Stimulated activated CD4-positive, alpha-beta T cell treated with anti-CD3 and anti-CD28 coated beads, Interleukin-1b, Interleukin-23, amount 100 ng/mL, for 1 hour (primary cell): ENCODE measurements around the gene INSYN1.
"Not testable (repeated sequence)": the region's sequence is repeated elsewhere in the genome, so short reads cannot be mapped to it uniquely, and the experiment has no call there.

Experiments used
- DNase-seq, 2 donors: peaks; one replicate each; pipeline ENCODE4 v3.0.0-alpha.2; 2020; ENCODE audit warnings: low read depth in 2 of 2

The INSYN1 gene

DNA sequence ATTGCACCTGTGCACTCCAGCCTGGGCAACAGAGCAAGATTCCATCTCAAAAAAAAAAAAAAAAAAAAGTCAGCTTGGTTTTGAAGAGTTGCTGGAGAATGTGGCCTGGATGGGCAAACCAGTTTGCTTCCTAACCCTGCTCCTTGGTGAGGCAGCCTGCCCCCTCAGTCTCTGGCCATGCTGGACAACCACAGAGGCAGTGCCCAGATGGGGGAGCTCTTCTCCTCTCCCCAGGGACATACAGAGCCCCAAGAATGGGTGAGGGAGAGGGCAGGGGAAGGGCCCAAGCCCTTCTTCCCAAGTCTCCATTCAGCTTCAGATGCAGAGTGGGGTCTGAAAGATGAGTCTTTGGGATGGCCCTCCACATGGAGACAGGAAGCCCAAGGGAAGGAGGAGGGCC lies 41.0 kb downstream of the INSYN1 start:
- DNase-seq = no peak

DNA sequence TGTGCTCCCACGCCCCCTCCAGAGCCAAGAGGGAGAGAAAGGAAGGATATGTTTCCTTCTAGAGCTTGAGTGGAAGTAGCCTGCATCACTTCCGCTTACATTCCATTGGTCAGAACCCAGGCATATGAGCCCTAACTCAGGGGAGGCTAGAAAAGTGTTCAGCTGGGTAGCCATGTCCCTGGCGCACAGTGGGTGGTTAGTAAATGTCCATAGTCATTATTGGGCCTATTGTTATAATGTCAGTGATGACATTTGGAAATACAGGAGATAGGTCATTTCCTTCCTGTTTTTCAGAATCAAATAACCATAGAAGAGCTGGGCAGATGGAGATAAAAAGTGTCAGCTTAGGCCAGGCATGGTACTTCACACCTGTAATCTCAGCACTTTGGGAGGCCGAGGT lies 41.6 kb downstream of the INSYN1 start:
- DNase-seq = no peak

- DNase-seq = no peak
These were observed 42.8 kb downstream of the INSYN1 start for GRCh38 chr15:73710321-73710720.

- no peak for DNase-seq
These were observed 43.5 kb downstream of the INSYN1 start for GRCh38 chr15:73709686-73710085.

GRCh38 chr15:73709241-73709640 lies 43.9 kb downstream of the INSYN1 start:
- DNase-seq = no peak

GRCh38 chr15:73708691-73709090 lies 44.5 kb downstream of the INSYN1 start:
- DNase-seq = no peak

DNA sequence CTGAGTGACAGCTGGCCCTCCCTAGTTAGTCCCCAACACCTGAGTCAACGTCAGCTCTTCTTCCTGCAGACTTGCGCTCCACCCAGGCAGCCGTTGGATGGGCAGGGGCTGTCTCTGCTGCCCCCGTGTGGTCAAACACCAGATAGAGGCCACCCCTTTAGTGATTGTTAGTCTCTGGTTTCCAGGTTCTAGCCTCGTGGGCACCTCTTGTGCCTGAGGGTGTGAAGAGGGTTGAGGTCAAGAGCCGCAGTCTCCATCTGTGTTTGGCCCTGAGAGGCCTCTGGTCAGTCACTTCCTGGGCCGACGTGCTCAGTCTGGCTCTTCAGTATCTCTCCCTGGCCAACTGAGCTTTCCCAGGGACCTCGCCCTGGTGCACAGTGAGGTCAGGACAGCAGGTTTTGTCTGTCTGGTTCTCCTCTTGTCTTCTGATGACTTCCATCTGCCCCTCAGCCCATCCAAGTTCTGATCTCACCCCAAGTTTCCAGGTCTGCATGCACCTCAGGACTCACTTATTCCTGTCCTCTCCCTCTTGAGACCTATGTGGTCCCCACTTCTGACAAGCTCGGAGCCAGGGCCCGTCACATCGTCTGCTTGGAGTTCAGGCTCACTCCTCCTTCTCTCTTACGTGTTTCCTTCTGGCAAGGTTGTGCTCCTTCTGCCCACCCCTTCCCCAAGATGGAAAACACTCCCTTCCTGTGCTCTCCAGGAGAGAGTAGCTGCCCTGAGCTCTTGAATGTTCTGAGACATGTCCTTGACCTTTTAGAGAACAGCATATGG lies 48.1 kb downstream of the INSYN1 start:
- DNase-seq = peak; percentile 25 to 33

DNA sequence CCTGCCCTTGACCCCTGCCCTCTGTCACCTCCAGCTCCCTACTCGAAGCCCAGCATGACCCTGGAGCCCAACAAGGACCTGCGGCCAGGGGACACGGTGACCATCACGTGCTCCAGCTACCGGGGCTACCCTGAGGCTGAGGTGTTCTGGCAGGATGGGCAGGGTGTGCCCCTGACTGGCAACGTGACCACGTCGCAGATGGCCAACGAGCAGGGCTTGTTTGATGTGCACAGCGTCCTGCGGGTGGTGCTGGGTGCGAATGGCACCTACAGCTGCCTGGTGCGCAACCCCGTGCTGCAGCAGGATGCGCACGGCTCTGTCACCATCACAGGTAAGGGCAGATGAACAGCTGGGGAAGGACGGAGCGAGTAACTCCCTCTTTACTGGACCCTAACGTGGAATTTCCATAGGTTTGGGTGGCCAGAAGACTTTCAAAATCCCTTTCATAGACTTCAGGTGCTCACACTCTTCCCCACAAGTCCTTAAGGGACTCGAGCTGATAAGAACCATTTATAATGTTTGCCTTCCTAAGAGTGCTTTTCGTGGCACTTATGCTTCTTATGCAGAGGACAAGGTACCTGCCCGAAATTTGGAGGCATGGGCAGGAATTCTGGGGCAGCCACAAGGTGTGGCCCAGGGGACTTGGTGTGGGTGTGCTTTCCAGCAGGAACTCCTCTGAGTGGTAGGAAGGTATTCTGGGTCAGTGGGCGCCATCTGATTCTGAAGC lies 48.8 kb downstream of the INSYN1 start:
- not testable (repeated sequence) for DNase-seq

- not testable (repeated sequence) for DNase-seq
These were observed 49.5 kb downstream of the INSYN1 start for GRCh38 chr15:73703601-73704000.

DNA sequence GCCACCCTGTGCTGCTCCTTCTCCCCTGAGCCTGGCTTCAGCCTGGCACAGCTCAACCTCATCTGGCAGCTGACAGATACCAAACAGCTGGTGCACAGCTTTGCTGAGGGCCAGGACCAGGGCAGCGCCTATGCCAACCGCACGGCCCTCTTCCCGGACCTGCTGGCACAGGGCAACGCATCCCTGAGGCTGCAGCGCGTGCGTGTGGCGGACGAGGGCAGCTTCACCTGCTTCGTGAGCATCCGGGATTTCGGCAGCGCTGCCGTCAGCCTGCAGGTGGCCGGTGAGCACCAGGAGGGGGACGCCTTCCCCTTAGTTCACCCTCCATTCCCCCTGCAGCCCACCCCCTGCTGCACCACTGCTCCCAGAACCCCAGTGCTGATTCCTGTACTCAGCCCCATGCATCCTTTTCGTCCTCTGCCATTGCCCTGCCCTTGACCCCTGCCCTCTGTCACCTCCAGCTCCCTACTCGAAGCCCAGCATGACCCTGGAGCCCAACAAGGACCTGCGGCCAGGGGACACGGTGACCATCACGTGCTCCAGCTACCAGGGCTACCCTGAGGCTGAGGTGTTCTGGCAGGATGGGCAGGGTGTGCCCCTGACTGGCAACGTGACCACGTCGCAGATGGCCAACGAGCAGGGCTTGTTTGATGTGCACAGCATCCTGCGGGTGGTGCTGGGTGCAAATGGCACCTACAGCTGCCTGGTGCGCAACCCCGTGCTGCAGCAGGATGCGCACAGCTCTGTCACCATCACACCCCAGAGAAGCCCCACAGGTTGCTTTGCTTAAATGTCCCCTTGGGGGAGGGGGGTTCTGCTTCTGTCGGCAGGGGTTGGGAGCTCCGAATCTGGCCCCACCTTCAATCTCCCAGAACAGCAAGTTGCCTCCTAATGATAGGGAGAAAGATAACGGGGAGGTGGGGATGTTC lies 50.6 kb downstream of the INSYN1 start:
- not testable (repeated sequence) for DNase-seq

DNA sequence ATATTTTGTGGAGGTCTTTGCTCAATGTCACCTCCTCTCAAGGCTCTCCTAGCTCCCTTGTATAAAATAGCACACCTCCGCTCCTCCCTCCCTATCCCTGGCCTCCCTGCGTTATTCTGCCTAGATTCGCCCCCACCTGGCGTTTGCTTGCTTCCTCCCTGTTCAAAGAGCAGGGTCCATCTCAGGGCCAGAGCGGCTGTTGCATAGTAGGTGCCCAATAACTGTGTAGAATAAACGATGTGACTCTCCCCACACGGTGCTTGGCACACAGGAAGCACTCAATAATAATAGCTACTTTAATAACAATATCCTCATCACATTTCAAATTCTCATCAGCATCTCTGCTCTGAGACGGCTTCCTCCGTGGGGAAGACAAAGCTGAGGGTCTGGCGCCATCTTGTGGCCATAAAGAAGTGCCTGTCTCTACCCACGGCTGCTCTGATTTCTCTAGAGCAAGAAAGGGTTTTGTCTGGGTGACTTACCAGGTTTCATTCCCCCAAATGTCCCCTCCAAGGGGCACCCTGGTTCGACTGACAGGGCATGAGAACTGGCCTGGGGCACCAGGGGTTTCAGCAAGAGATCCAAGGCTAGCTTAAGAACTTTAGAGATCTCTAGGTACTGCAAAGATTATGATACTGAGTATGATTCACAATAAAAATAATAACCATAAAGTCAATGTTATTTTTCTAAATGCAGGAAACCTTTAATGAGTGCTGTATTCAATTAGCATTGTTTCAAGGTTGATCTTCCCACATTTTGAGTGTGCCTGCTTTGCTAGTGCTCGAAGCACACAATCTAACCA lies 52.9 kb downstream of the INSYN1 start:
- peak; percentile 44 to 52 for DNase-seq

DNA sequence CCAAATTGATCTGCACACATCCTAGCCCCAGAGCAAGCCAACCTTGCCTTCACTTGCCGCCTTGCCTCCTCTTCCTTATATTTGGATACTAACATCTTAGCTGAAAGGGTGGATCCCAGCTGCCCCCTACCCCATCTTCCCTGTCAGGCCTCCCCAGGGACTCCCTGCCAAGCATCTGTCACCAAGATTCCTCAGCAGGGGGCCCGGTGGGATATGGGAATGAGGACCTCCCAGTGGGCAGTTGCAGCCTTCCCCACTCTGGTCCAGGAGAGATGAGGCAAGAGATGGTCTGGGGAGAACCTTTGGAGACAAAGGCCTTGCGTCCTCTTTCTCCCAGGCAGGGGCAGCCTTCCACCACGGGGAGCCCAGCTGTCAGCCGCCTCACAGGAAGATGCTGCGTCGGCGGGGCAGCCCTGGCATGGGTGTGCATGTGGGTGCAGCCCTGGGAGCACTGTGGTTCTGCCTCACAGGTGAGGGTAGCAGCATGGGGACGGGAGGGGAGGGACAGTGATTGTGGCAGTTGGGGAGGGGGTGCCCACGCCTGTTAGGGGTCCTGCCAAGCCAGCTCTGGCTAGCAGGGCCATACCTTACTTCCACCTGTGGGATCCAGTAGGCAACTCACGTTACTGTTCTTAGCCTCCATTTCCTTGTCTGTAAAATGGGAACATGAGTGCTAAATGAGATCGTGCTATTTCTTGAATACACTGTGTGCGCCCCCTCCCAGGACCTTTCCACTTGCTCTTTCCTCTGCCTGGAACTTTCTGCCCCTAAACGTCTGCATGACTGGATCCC lies 53.7 kb downstream of the INSYN1 start:
- DNase-seq = no peak

GRCh38 chr15:73697033-73697467 lies 56.1 kb downstream of the INSYN1 start:
- peak; percentile 37 to 40 for DNase-seq

DNA sequence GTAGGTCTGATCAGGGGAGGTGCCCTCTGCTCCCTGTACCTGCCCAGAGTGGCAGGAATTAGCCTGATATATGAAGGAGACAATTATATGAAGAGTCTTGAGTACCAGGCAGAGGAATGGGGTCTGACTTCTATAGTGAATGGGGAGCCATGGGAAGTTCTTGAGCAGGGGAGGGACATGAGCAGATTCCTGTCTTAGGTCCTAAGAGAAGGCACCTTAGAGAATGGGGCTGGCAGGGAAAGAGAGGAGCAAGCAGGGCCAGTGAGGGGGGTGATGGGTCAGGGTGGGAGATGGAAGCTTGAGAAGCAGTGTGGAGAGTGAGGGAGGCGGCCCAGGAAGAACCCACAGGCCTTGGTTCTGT lies 56.5 kb downstream of the INSYN1 start:
- no peak for DNase-seq

DNA sequence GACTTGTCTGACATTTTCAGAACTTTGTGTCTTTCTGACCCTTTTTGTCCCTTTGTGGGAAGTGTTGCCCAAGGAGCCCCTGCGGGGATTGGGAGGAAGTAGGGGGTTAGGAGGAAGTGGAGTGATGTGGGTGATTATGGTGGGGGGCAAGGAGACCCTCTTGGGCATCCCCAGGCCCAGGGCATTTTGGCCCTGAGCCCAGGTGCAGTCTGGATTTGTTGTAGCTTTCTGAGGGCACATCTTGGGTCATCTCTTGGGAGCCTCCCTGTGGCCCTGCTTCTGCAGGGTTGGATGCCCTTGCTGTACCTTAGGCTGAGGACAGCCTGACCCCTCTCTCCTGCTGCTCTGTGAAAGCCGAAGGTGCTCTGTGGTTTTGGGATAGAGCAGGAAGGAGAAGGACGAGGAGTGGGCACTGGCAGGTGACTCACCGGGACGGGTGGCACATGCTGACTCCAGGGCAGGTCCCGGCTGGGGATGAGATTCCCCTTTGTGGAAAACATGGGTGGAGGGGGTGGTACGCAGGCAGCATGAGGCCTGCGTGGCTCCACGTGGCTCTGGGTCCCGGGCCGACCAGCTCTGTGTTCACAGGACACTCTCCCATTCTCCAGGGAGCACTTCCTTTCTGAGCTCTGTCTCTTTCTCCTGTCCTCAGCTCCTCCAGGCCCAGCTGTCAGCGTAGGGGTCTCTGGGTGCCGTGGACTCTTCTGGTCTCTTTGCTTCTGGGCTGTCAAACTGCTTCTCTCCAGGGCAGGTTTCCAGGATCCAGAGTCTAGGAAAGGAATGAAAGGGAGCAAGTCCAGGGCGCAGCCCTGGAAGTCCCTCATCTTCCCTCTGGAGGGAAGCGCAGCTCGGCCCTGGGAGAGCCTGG lies 57.1 kb downstream of the INSYN1 start:
- no peak for DNase-seq

GRCh38 chr15:73694419-73694818 lies 58.7 kb downstream of the INSYN1 start:
- DNase-seq = no peak

GRCh38 chr15:73691396-73691795 lies 61.8 kb downstream of the INSYN1 start:
- DNase-seq = no peak

DNA sequence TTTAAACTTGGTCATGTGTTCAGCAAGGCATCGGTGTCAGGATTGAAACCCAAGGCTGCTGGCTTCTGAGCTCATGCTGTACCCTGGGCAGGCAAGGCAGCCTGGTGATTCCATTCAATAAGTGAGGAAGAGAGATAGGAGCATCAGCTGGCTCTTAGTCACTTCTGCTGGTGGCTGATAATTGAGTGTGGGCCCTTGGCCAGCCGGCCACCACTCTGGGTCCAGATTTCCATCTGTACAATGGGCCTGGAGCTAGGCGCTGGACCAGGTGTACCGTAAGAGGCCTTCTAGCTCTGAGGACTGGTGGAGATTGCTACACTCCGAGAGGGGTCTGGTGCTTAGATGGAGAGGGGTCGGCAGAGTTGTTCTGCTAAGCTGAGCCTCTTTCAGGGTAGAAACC lies 64.7 kb downstream of the INSYN1 start:
- no peak for DNase-seq

- DNase-seq = no peak
These were observed 65.8 kb downstream of the INSYN1 start for GRCh38 chr15:73687351-73687750.
